HUDEP-2 (cell line): ENCODE measurements around the gene BEND5.

Experiments used
- DNase-seq, 76 experiments: peaks; one replicate each; lab custom pipeline; 2025; ENCODE audit not compliant: unreplicated experiment in 76 of 76; lab: John Stamatoyannopoulos, UW

The BEND5 gene

DNA sequence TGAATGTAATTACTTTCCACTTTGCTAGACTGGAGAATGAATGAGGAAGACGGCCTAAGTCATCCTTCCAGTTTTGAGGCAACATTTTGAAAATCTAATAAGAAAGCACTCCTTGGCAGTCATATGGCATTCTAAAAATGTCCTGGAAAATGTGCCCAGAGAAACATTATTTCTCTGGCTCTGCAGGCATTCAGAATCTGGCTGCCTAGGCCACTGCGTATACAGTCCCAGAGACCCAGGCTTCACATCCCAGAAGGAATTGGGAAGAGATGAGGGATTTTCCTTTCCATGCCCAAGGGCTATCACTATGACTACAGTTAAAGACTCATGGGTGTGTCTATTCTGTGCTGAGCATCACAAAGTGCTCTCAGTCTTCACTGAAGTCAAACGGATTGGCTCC, 92.9 kb downstream of the BEND5 start:
- DNase-seq: no peak

DNA sequence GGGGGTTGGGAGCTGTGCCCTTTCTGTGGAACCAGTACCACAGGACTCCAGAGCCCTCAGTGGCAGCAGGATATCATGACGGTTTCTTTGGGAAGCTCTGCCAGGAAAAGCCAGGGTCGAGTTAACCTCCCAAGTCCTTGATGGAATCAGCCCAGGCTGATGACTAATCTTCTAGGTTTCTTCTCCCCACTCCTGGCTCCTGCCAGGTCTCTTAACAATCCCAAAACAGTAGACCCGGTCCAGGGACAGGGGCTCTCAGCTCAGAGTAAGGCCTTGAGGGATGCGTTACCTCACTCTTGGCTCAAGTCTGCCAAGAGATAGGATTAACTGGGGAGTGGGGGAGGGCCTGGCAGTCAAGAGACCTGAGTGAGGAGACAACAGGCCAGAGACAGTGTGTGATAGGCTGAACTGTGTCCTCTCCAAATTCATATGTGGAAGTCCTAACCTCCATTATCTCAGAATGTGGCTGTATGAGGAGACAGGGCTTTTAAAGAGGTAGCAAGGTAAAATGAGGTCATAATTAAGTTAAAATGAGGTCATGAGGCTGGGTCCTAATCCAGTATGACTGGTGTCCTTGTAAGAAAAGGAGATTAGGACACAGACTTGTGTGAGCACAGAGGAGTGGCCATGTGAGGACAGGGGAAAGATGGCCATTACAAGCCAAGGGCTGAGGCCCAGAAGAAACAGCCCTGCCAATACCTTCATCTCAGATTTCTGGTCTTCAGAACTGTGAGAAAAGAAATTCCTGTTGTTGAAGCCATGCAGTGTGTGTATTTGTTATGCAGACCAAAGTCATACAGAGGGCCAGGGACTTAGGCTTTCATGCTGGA, 95.0 kb downstream of the BEND5 start:
- DNase-seq: no peak

DNA sequence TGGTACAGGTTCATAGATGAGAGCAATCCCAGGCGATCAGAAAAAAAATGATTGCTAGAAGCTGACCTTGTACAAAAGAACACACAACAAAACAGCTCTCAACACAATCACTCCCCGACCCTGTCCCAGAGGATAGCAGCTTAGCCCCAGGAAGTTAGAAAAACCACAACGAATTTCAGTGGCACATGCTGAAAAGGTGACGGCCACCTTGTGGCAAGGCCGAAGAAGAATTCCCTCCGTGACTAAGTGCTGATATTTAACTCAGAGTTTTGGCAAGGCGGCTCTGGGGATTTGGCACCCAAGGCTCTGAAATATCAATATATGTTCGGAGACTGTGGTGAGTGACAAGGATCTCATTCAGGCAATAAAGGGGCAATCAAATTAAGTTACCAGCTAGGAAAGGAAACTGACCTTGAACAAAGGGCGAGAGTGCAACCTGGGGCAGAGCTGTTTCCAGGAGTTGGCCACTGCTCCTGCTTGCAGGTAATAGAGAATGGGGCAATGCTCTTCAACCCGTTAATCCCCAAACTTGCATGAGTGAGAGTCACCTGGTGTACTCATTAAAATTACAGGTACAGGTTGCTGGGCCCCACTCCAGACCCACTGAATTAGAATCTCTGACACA, 96.2 kb downstream of the BEND5 start:
- no peak for DNase-seq

DNA sequence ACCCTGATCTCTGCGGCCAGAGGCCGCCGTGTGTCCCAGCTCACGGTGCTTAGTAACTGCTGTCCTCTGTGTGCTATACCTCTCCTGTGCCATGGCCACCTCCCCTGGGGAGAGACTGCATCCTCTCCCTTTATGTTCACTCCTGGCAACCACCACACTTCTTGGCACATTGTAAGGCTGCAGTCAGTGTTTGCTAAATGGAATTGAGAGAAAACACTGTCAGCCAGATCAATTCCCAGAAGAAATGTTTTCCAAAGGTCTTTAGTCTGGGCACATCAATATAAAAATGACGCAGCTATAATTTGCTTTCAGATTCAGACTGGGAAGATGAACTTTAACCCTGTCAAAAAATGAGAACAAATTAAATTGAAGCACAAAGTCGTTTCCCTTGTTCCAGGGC, 96.8 kb downstream of the BEND5 start:
- DNase-seq: no peak

DNA sequence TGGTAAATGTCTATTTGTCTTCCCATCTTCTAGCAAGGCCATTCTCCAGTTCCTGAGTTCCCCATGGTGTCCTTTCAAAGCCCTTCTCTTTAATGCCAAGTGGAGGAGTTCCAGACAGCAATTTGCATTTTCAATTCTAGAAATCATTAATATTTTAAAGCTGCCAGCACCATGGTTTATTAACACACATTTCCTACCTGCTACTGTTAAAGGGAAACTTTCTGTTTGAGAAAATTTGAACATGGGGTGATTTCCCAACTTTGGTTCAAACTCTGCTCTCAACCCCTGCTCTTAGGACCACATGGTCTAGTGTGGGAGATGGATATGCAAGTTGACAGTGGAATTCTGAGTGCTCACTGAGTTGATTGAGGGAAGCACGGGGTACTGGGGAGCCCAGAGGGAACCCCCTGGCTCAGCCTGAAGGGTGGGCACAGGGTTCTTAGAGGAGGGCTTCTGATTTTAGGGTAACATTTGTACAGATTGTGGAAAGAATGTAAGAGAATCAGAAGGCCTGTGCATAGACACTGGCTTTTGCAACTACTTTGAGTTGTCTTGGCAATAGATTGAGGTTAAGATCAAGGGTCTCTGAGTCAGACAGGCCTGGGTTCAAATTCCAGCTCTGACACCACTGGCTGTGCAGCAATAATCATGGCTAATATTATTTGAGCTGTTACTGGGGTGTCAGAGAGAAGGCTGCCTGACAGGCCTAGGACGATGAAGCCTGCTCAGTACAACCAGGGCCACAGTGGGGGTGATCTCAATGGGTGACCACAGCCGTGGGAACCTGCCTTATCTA, 97.8 kb downstream of the BEND5 start:
- no peak for DNase-seq
